GM20431 (cell line): ENCODE results near the gene CHCHD5.

ENCODE experiments used
- in situ Hi-C: fragments of 300-500 bp; cut with MseI, MboI; formaldehyde crosslinking; loops from one replicate; pipeline ENCODE4 v1.15.0; 2020; ENCODE audit warnings: low sequenced_read_pairs; ENCODE audit not compliant: unreplicated experiment

CHCHD5 gene

DNA sequence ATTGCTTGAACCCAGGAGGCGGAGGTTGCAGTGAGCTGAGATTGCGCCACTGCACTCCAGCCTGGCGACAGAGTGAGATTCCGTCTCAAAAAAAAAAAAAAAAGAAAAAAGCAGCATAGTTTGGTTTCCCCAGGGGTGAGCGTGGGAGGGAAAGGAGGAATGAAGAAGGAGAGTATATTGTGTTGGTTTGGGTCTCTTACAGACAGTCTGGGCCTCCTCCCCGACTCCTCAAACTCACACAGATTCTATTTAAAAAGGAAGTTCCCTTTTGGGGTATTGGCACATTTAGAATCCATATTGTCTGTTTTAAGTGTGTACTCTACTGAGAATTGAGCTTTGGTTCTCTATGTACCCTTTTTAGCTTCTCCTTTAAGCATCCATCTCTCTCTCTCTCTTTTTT is 34.0 kb downstream of the CHCHD5 start:
- in situ Hi-C loops: loop anchor here (25.0 kb wide), 1 partner anchor 319 kb away; no protein-coding TSS in a partner anchor

- in situ Hi-C loops: loop anchor here (10.0 to 25.0 kb wide), 2 partner anchors 103 to 315 kb away; partner anchors contain the start of gene NT5DC4
Measured at GRCh38 chr2:112621790-112622527, 37.5 kb downstream of the CHCHD5 start.

DNA sequence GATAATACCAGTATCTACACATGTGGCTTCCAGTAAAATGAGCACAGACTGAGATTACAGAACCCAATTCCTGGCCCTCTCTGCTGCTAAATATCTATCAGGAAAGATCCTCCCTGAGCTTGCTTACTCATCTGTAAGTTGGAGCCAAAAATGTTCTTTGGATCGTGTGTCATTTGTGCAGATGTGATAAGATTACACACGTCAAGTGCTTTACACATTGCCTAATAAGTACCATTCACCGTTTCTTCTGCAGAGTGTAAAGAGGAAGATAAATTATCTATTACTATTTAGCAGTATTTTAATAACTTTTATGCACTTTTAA is 38.1 kb downstream of the CHCHD5 start:
- in situ Hi-C loops: loop anchor here (10.0 to 25.0 kb wide), 2 partner anchors 102 to 315 kb away; partner anchors contain the start of gene NT5DC4

DNA sequence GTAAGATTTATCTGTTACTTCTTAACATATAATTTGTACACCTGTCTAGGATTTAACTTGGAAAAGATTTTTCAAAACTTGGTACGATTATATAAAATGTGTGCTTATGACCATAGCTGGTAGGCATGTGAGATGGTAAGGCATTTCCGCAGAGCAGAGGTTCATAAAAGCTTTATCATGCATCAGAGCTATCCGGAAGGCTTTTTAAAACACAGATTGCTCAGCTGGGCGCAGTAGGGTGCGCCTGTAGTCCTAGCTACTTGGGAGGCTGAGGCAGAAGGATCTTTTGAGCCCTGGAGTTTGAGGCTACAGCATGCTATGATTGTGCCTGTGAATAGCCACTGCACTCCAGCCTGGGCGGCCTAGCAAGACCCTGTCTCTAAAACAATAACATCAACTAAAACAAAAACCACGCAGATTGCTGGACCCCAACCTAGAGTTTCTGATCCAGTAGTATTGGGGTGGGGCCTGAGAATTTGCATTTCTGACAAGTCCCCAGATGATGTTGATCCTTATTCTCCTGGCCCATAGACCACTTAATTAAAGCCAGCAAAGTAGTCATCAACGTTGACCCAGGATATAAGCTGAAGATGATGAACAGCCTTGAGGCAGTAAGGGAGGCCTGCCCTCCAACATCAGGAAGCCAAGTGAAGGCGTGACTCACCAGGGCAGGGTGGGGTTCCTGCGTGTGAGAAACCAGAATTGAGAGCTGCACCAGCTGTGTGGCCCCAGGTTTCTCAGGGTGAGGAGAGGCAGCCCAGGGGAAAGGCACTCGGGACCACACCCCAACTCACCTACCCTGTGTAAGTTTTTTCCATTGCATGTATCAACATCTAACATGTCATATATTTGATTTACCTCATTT is 39.7 kb downstream of the CHCHD5 start:
- in situ Hi-C loops: loop anchor here (10.0 to 25.0 kb wide), 2 partner anchors 101 to 313 kb away; partner anchors contain the start of gene NT5DC4

GRCh38 chr2:112625474-112626114 is 41.2 kb downstream of the CHCHD5 start:
- in situ Hi-C loops: loop anchor here (10.0 kb wide), 1 partner anchor 99 kb away; the partner anchor contains the start of gene NT5DC4

DNA sequence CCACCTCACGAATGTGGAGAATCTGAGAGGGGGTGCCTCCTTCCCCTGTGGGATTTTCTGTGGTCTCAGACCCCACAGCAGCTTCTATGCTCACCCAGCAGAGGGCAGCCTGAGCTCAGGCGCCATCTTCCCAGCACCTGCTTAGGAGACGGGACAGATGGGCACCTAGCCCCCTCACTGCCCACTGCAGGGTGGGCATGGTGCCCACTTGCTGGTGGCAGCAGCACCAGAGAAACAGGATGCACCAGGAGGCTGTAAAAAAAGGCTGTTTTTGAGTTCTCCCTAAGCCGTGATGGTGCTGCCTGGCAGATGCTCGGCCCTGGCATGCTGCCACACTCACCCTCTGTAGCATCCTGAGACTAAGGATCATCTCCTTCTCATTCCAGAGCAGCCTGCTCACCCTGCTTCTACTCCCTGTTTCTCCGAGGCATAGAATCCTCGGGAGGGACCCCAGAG is 42.2 kb downstream of the CHCHD5 start:
- in situ Hi-C loops: loop anchor here (10.0 kb wide), 1 partner anchor 98 kb away; the partner anchor contains the start of gene NT5DC4

GRCh38 chr2:112627060-112628040 is 42.9 kb downstream of the CHCHD5 start:
- in situ Hi-C loops: loop anchor here (10.0 kb wide), 1 partner anchor 97 kb away; the partner anchor contains the start of gene NT5DC4

- in situ Hi-C loops: loop anchor here (10.0 kb wide), 1 partner anchor 96 kb away; the partner anchor contains the start of gene NT5DC4
Measured at GRCh38 chr2:112629224-112629623, 44.8 kb downstream of the CHCHD5 start.

DNA sequence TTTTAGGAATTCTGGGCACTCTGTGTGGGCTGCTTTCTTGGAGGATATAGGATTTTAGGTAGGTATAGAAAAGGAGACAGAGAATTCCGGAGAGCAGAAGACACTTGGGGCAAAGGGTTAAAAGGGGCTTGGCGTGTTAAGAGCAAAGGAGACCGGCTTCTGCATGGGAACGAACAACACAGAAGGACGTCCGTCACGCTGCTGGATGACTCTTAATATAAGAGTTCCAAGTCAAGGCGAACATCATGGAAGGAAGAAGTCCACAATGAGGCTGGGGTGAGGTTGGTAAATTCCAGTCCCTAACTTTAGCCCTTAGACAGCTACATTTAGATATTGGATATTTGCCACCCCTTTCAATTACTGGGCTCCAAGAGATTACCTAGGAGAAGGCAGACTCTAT is 45.4 kb downstream of the CHCHD5 start:
- in situ Hi-C loops: loop anchor here (10.0 kb wide), 1 partner anchor 95 kb away; the partner anchor contains the start of gene NT5DC4

GRCh38 chr2:112630268-112630667 is 45.9 kb downstream of the CHCHD5 start:
- in situ Hi-C loops: no loop called here

DNA sequence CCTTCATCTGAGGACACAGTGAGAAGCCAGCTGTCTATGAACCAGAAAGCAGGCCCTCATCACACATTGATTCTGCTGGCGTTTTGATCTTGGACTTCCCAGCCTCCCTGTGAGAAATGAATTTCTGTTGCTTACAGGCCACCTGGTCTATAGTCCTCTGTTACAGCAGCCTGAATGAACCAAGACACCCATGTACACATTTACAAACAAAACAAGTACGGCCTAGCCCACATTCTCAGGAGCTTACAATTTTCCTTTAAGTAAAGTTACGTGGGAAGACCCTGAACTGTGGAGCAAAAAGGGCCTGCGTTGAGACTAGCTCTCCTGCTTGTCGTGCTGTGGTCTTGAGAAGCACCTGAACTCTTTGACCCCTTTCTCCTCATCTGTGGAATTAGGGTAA is 49.3 kb downstream of the CHCHD5 start:
- in situ Hi-C loops: no loop called here

DNA sequence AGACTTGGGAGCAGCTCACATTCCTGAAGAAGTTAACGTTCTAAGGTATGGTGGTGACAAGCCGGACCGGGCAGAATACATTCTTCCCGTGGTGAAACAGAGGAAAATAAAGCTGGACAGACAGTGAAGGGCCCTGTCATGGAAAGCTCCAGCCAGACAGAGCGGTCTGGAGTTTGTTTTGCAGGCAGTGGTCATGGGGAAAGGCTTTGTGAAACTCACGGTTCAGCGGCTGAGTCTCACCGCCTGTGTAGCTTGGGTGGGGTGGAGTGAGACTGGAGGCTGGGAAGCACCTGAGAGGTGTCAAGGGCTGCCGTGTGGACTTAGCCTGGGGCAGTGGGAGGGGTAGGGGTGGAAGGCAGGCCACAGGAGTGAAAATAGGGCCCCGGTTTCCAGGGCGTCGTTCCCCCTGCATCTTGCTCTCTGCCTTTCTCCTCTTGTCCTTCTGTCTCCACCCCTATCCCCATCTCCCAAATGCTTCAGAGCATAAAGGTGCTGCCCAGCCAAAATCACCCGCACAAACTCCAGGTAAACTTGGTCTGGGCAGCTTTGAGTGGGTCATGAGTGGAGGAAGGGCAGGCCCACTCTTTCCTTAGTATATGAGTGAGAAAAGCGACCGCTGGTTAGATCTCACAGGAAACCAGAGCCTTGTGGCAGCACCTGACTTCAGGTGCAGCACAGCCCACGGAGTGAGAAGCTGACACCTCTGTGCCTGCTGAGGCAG is 49.9 kb downstream of the CHCHD5 start:
- in situ Hi-C loops: no loop called here

DNA sequence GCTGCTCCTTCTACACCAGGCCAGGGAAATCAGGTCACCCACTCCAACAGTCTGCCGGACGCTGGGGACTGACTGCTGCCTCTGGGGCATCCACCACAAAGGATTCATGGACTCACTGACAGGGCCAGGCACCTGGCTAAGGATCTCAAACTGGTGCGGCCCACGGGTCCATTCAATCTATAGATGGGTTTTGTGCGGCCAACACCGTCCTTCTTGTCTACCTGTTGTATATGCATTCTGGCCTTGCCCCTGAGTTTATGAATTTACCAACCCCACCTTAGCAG is 50.4 kb downstream of the CHCHD5 start:
- in situ Hi-C loops: no loop called here

- in situ Hi-C loops: no loop called here
Measured at GRCh38 chr2:112636605-112637288, 52.3 kb downstream of the CHCHD5 start.

- in situ Hi-C loops: no loop called here
Measured at GRCh38 chr2:112637289-112637660, 52.9 kb downstream of the CHCHD5 start.
